NB4 (cell line): Measurements from ENCODE around the gene SLC45A1.

ENCODE experiments used
- CTCF ChIP-seq: IDR thresholded peaks from one replicate; pipeline ENCODE4 v1.5.1; 2012; ENCODE audit warnings: low read depth, low read length
- POLR2A ChIP-seq: IDR thresholded peaks from 2 replicates; pipeline ENCODE4 v1.6.1; 2011; ENCODE audit warnings: mild to moderate bottlenecking; ENCODE audit not compliant: insufficient read length; ENCODE audit errors: extremely low read depth

DNA sequence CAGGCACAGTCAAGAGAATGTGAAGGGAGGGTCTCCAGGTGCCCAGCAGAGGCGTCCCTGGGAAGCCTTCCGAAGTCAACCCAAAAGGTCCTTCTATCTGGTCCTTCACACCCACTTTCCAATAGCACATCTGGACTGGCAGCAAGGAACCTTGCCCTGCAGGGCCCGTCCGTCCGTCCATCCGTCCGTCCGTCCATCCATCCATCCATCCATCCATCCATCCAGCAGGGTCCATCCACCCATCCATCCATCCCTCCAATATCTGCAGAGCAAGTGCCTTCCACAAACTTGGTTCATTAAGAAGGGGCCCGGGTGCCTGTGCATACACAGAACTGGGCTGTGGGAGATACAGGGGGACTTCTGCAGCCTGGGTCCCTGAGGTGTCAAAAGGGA, 31.6 kb downstream of the SLC45A1 start:
- TF ChIP-seq POLR2A (no peak), CTCF (no peak)
